Measurements from ENCODE around the gene PRKCE. TPM values are rescaled to one million over a fixed set of nuclear protein-coding genes. Genes with fewer than 3 reads are reported as not detected.

PRKCE gene
- total RNA-seq, 2 experiments from 2014 or later = 17.0 to 42.1 TPM

DNA sequence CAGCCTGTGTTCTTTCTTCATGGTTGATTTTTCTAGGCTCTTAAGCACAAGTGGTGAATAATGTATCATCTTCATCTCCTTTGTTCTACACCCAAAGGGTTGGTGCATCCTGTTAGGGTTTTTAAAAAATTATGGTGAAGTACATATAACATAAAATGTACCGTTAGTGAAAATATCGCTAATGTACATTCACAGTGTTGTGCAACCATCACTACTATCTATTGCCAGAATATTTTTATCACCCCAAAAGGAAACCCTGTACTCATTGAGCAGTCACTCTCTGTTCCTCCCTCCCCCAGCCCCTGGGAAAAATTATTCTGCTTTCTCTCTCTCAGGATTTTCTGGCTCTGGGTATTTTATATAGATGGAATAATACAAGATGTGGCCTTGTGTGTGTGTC is 98.5 kb downstream of the PRKCE start:
- ChIA-PET POLR2A (no interaction called here), CTCF (ENCODE audit: unreplicated experiment) (no interaction called here)
- Histone ChIP-seq H3K4me2 (ENCODE audit: low read length) (no peak overlapping the region), H3K79me2 (ENCODE audit: insufficient read depth, low read depth, low read length) (no peaks in the 10 kb centered on the region), H3K4me3 (ENCODE audit: low read depth, low read length, poor library complexity, severe bottlenecking) (no peak overlapping the region), H3K36me3 (ENCODE audit: insufficient read depth, low read length) (no peaks in the 10 kb centered on the region), H3K27ac (ENCODE audit: low read depth, low read length, poor library complexity, severe bottlenecking) (no peak overlapping the region), H2AFZ (ENCODE audit: low read length) (no peak overlapping the region), H3K9me2 (ENCODE audit: insufficient read depth, low read length) (no peaks in the 10 kb centered on the region), H3K9me3 (ENCODE audit: low read length) (peaks cover 11% of the 10 kb centered on the region; the same call in 1 of the 2 replicates), H3K4me1 (ENCODE audit: insufficient read depth, low read length, poor library complexity, severe bottlenecking) (no peaks in the 10 kb centered on the region), H4K20me1 (ENCODE audit: insufficient read depth, low read length) (no peaks in the 10 kb centered on the region)
- TF ChIP-seq CTCF (conservative IDR thresholded peaks at IDR 0.05; ENCODE audit: low read length) = no peak
- TF ChIP-seq EZH2phosphoT487 (IDR thresholded peaks at IDR 0.05; ENCODE audit: borderline replicate concordance, low read depth, low read length) = no peak
- DNase-seq (ENCODE audit: low spot score) = no peak
- no TSS peak for BruUV-seq (replicated peaks)
- intact Hi-C loops (cut with micrococcal nuclease; ENCODE audit: unreplicated experiment) = no loop called here

GRCh38 chr2:45750484-45750883 is 99.0 kb downstream of the PRKCE start:
- no TSS peak for BruUV-seq (replicated peaks)

More at GRCh38 chr2:45750484-45750883, 99.0 kb downstream of the PRKCE start:
- Histone ChIP-seq H2AFZ (ENCODE audit: low read length) (no peak overlapping the region), H3K9me3 (ENCODE audit: low read length) (peaks cover 11% of the 10 kb centered on the region; the same call in 1 of the 2 replicates), H4K20me1 (ENCODE audit: insufficient read depth, low read length) (no peaks in the 10 kb centered on the region), H3K27ac (ENCODE audit: low read depth, low read length, poor library complexity, severe bottlenecking) (no peak overlapping the region), H3K4me3 (ENCODE audit: low read depth, low read length, poor library complexity, severe bottlenecking) (no peak overlapping the region), H3K9me2 (ENCODE audit: insufficient read depth, low read length) (no peaks in the 10 kb centered on the region), H3K4me2 (ENCODE audit: low read length) (no peak overlapping the region), H3K36me3 (ENCODE audit: insufficient read depth, low read length) (no peaks in the 10 kb centered on the region), H3K79me2 (ENCODE audit: insufficient read depth, low read depth, low read length) (no peaks in the 10 kb centered on the region), H3K4me1 (ENCODE audit: insufficient read depth, low read length, poor library complexity, severe bottlenecking) (no peaks in the 10 kb centered on the region)
- intact Hi-C loops (cut with micrococcal nuclease; ENCODE audit: unreplicated experiment) = no loop called here
- POLR2A ChIA-PET = no interaction called here
- CTCF ChIA-PET (ENCODE audit: unreplicated experiment) = no interaction called here
- TF ChIP-seq CTCF (conservative IDR thresholded peaks at IDR 0.05; ENCODE audit: low read length) = no peak
- no peak for TF ChIP-seq EZH2phosphoT487 (IDR thresholded peaks at IDR 0.05; ENCODE audit: borderline replicate concordance, low read depth, low read length)
- no peak for DNase-seq (ENCODE audit: low spot score)

Measured in OCI-LY7 (cell line).